Spleen (tissue), 7 donors: Measurements from ENCODE around the gene CNIH4.

Experiments
- POLR2A ChIP-seq, 3 donors: fragments of 450-650 bp; IDR thresholded peaks; one replicate each; pipeline ENCODE4 v1.5.1; 2017; ENCODE audit warnings: antibody characterized with exemption in 3 of 3, mild to moderate bottlenecking in 1 of 3
- POLR2AphosphoS5 ChIP-seq, 3 donors: sonication (generic); formaldehyde crosslinking; IDR thresholded peaks; one replicate each; pipeline ENCODE4 v1.5.1; 2017; ENCODE audit warnings: antibody characterized with exemption in 3 of 3
- TF ChIP-seq, protein P1 (sequence below), 11 experiments: fragments of 200-600 bp in 7 of 11; fragments of 450-650 bp in 4 of 11; sonication (generic) in 4 of 11; IDR thresholded peaks in 8 of 11; conservative IDR thresholded peaks in 3 of 11; 1 replicate in 7 of 11; 2 replicates in 4 of 11; pipeline versions ENCODE4 v1.4.0 to v1.8.0; 2016 to 2021; ENCODE audit warnings: antibody characterized with exemption in 11 of 11, inconsistent platforms in 4 of 11, mild to moderate bottlenecking in 1 of 11
- donor health status: DM: no; HTN: no; CAD: no; lungs with moderate emphysema.
- donor health status: DM: no; HTN: no; CAD: no.
- donor health status: DM: no; HTN: no; CAD: no.

DNA sequence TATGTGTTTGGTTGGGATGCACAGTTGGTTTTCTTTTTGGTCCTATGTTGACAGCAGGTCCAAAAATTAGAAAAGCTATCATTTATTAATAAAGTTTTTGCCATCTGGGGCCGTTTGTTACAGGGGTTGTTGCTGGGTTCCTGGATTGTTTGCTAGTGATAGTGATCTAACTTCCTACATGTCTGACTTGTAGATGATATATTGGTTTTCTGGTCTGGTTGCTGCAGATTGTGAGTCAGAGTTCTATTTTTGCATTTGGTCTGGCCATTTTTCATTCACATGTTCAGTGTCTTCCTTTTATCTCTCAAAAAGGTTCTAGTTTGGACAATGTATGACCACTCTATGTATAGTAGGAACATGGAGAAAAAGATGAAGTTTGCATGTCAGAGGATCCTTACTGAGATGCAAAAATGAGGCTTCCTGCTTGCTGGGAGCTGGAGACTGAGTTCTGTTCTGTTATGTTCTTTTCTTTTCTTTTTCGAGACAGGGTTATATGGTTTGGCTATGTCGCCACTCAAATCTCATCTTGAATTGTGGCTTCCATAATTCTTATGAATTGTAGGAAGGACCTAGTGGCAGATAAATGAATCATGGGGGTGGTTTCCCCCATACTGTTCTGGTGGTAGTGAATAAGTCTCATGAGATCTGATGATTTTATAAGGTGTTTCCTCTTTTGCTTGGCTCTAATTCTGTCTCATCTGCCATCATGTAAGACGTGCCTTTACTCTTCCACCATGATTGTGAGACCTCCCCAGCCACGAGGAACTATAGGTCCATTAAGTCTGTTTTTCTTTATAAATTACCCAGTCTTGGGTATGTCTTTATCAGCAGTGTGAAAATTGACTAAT, 22.5 kb upstream of the CNIH4 start:
- TF ChIP-seq, protein P1, sequence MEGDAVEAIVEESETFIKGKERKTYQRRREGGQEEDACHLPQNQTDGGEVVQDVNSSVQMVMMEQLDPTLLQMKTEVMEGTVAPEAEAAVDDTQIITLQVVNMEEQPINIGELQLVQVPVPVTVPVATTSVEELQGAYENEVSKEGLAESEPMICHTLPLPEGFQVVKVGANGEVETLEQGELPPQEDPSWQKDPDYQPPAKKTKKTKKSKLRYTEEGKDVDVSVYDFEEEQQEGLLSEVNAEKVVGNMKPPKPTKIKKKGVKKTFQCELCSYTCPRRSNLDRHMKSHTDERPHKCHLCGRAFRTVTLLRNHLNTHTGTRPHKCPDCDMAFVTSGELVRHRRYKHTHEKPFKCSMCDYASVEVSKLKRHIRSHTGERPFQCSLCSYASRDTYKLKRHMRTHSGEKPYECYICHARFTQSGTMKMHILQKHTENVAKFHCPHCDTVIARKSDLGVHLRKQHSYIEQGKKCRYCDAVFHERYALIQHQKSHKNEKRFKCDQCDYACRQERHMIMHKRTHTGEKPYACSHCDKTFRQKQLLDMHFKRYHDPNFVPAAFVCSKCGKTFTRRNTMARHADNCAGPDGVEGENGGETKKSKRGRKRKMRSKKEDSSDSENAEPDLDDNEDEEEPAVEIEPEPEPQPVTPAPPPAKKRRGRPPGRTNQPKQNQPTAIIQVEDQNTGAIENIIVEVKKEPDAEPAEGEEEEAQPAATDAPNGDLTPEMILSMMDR (IDR thresholded peaks at IDR 0.05 in 8 of 11, conservative IDR thresholded peaks at IDR 0.05 in 3 of 11) = no peak
- TF ChIP-seq POLR2AphosphoS5 (IDR thresholded peaks at IDR 0.05) (no peak), POLR2A (IDR thresholded peaks at IDR 0.05) (no peak)
